HG03159 (cell line): ENCODE measurements around the gene GPR146.
A peak's percentile ranks its signal among the peaks of the same experiment; 100 is the strongest.

Experiments used
- ATAC-seq: cut with Tn5 transposase; IDR thresholded peaks from one replicate; pipeline ENCODE4 v1.9.1; 2021; ENCODE audit warnings: mild to moderate bottlenecking, moderate library complexity; ENCODE audit not compliant: unreplicated experiment

Gene GPR146

GRCh38 chr7:1090686-1091643 lies 46.6 kb downstream of the GPR146 start:
- ATAC-seq: no peak

GRCh38 chr7:1091644-1092027 lies 47.3 kb downstream of the GPR146 start:
- no peak for ATAC-seq

GRCh38 chr7:1092161-1092632 lies 47.9 kb downstream of the GPR146 start:
- no peak for ATAC-seq

GRCh38 chr7:1092806-1093501 lies 48.6 kb downstream of the GPR146 start:
- no peak for ATAC-seq

- no peak for ATAC-seq
These were observed 49.1 kb downstream of the GPR146 start for GRCh38 chr7:1093502-1093843.

- no peak for ATAC-seq
These were observed 49.7 kb downstream of the GPR146 start for GRCh38 chr7:1093916-1094508.

- no peak for ATAC-seq
These were observed 50.5 kb downstream of the GPR146 start for GRCh38 chr7:1094870-1095269.

GRCh38 chr7:1095621-1096155 lies 51.3 kb downstream of the GPR146 start:
- ATAC-seq: no peak

GRCh38 chr7:1096156-1097119 lies 52.1 kb downstream of the GPR146 start:
- ATAC-seq: no peak

GRCh38 chr7:1097120-1097504 lies 52.8 kb downstream of the GPR146 start:
- no peak for ATAC-seq

- ATAC-seq: no peak
These were observed 54.2 kb downstream of the GPR146 start for GRCh38 chr7:1098243-1099153.

GRCh38 chr7:1099154-1099542 lies 54.8 kb downstream of the GPR146 start:
- no peak for ATAC-seq

- ATAC-seq: no peak
These were observed 55.3 kb downstream of the GPR146 start for GRCh38 chr7:1099637-1100036.

GRCh38 chr7:1100386-1100785 lies 56.0 kb downstream of the GPR146 start:
- ATAC-seq: no peak

GRCh38 chr7:1100834-1101562 lies 56.7 kb downstream of the GPR146 start:
- no peak for ATAC-seq

- ATAC-seq: no peak
These were observed 57.5 kb downstream of the GPR146 start for GRCh38 chr7:1101563-1102431.

GRCh38 chr7:1103009-1103788 lies 58.9 kb downstream of the GPR146 start:
- ATAC-seq: peak; percentile 41
